ENCODE data around the gene MRC2. TPM values are rescaled to one million over a fixed set of nuclear protein-coding genes. Genes with fewer than 3 reads are reported as not detected.

The MRC2 gene
- polyA plus RNA-seq, 3 donors from 2014 or later, result not detected

DNA sequence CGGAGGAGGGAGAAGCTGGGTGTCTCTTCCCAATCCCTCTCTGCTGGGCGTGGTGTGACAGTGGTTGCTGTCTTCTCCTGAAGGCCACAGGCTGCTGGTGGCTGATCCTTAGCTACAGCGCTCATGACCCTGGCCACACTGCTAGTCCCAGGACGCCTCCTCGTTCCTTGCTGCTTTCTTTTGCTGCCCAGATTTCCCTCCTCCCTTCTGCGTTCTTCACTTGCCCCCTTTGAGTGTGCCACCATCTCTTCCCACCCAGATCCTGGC is 90.1 kb downstream of the MRC2 start:
- H3K9me3 Mint-ChIP-seq, result no peaks in the 10 kb centered on the region
- H3K4me3 Mint-ChIP-seq, result no peak overlapping the region
- peak overlapping the region in 4 of 6 donors; percentile 53 to 73 (median 64) for H3K27ac Mint-ChIP-seq
- peaks cover 0 to 4% (median 0%) of the 10 kb centered on the region in 3 donors for H3K27me3 Mint-ChIP-seq (ENCODE audit: low read depth in 3 of 3)
- no peaks in the 10 kb centered on the region for H3K36me3 Mint-ChIP-seq
- no peak for DNase-seq
- H3K4me1 Mint-ChIP-seq, result peaks cover 31 to 34% of the 10 kb centered on the region in 2 donors

DNA sequence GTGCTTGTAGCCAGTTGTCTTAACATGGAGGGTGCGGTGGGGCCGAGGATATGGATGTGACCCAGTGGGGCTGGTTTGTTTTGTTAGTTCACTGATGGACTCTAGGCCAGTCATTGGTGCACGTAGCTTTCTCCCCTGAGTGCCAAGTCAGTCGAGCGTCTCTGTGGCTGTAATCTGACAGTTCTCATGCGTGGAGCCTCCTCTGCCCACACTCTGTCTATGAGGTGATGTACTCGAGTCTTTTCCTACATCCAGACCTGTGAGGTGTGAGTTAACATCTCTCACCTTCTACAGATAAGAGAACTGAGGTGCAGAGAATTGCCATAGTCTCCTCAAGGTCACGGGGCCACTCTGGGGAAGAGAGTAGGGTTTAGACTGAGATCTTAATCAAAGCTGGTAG is 90.4 kb downstream of the MRC2 start:
- no peak for DNase-seq
- peak overlapping the region in 4 of 6 donors; percentile 53 to 73 (median 64) for H3K27ac Mint-ChIP-seq
- H3K27me3 Mint-ChIP-seq (ENCODE audit: low read depth in 3 of 3), result peaks cover 0 to 4% (median 0%) of the 10 kb centered on the region in 3 donors
- no peaks in the 10 kb centered on the region for H3K36me3 Mint-ChIP-seq
- peaks cover 31 to 35% of the 10 kb centered on the region in 2 donors for H3K4me1 Mint-ChIP-seq
- no peaks in the 10 kb centered on the region for H3K9me3 Mint-ChIP-seq
- H3K4me3 Mint-ChIP-seq, result peak overlapping the region in 2 of 5 donors; percentile 2 to 3

DNA sequence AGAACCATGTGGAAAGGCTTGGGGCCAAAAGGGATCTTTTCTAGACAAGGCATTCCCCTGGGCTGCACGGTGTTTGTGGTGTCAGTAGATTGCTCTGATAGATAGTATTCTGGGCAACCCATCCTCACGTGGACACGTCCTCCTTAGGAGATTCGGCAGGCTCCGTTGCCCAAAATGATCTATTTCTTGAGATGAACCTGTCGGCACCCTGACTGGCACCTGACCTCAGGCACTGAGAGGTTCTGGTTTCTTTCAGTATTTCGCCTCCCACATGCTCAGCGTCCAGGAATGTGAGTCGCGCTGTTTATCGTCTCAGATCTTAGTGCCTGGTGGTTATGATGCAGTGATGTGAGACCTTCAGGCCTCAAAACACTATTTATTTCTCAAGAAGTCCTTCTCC is 91.0 kb downstream of the MRC2 start:
- no peaks in the 10 kb centered on the region for H3K9me3 Mint-ChIP-seq
- peaks cover 0 to 4% (median 0%) of the 10 kb centered on the region in 3 donors for H3K27me3 Mint-ChIP-seq (ENCODE audit: low read depth in 3 of 3)
- H3K4me1 Mint-ChIP-seq, result peaks cover 36 to 37% of the 10 kb centered on the region in 2 donors
- H3K36me3 Mint-ChIP-seq, result no peaks in the 10 kb centered on the region
- peak overlapping the region; percentile 2 to 20 (median 7) for H3K4me3 Mint-ChIP-seq
- H3K27ac Mint-ChIP-seq, result peak overlapping the region; percentile 1 to 73 (median 44)
- no peak for DNase-seq

DNA sequence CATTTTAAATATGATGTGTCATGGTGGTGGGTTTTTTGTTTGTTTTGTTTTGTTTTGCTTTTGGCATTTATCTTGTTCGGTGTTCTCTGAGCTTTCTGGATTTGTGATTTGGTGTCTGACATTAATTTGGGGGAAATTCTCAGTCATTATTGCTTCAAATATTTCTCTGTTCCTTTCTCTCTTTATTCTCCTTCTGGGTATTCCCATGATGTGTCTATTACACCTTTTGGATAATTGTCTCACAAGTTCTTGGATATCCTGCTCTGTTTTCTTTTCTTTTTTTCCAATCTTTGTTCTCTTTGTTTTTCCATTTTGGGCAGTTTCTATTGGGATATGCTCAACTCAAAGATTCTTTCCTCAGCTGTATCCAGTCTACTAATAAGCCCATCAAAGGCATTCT is 92.1 kb downstream of the MRC2 start:
- H3K9me3 Mint-ChIP-seq, result no peaks in the 10 kb centered on the region
- H3K36me3 Mint-ChIP-seq, result no peaks in the 10 kb centered on the region
- H3K4me3 Mint-ChIP-seq, result peak overlapping the region in 1 of 5 donors; percentile 29
- H3K4me1 Mint-ChIP-seq, result peaks cover 48 to 49% of the 10 kb centered on the region in 2 donors
- DNase-seq, result no peak
- H3K27ac Mint-ChIP-seq, result peak overlapping the region in 5 of 6 donors; percentile 5 to 84 (median 63)
- H3K27me3 Mint-ChIP-seq (ENCODE audit: low read depth in 3 of 3), result peaks cover 0 to 4% (median under 1%) of the 10 kb centered on the region in 3 donors

DNA sequence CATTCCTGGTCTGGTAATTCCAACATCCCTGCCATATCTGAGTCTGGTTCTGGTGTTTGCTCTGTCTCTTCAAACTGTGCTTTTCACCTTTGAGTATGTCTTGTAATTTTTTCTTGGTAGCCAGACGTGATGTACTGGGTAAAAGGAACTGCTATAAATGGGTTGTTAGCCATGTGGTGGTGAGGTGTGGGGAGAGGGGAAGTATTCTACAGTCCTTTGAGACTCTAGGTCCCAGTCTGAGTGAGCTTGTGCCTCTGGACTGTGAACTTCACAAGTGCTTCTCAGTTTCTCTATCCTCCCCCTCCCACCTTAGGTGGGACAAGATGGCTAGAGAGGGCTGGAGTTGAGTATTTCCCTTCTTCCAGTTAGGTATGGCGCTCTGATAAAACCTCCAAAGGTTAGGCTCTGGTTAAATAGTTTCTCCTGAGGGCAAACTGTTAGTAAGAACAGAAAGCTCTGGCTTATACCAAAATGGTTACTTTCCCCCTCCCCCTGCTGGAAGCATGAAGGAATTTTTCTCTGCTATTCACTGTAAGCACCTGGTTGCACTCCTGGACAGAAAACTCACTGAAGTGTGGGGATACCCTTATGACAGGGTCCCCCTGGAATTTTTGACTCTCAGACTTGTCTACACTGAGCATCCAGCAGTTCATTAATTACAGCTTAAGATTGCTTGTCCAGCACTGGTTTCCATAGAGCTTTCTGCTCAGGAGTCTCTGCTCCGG is 92.8 kb downstream of the MRC2 start:
- peaks cover 55 to 56% of the 10 kb centered on the region in 2 donors for H3K4me1 Mint-ChIP-seq
- peak overlapping the region; percentile 46 to 84 (median 74) for H3K27ac Mint-ChIP-seq
- DNase-seq, result peak in 1 of 3 donors; percentile 23
- peak overlapping the region in 1 of 5 donors; percentile 5 for H3K4me3 Mint-ChIP-seq
- H3K9me3 Mint-ChIP-seq, result no peaks in the 10 kb centered on the region
- no peaks in the 10 kb centered on the region for H3K36me3 Mint-ChIP-seq
- H3K27me3 Mint-ChIP-seq (ENCODE audit: low read depth in 3 of 3), result peaks cover 0 to 6% (median 5%) of the 10 kb centered on the region in 3 donors

DNA sequence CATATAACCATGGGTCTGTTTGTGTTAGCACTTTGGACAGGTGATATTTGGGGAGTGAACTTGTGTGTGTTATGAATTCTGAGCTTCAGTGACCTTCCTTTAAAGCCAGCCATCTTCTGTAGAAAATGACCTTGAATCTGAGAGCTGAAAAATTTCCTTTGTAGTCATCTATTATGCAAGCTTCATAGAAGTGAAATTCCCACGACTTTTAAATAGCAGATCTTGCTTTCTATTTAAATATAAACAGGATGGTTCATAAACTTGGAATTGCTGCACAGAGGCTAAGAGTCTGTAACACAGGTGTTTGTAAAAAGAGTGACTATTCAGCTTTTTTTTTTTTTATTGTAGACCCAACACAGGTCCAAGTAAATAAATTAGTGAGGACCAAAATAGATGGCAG is 95.2 kb downstream of the MRC2 start:
- Mint-ChIP-seq H3K4me1 (peaks cover 68% of the 10 kb centered on the region in 2 donors), H3K9me3 (no peaks in the 10 kb centered on the region), H3K27me3 (ENCODE audit: low read depth in 3 of 3) (peaks cover 0 to 5% (median 3%) of the 10 kb centered on the region in 3 donors), H3K27ac (peak overlapping the region; percentile 62 to 99 (median 84)), H3K36me3 (peaks cover 0 to 3% (median 0%) of the 10 kb centered on the region in 3 donors), H3K4me3 (no peak overlapping the region)
- DNase-seq, result no peak

DNA sequence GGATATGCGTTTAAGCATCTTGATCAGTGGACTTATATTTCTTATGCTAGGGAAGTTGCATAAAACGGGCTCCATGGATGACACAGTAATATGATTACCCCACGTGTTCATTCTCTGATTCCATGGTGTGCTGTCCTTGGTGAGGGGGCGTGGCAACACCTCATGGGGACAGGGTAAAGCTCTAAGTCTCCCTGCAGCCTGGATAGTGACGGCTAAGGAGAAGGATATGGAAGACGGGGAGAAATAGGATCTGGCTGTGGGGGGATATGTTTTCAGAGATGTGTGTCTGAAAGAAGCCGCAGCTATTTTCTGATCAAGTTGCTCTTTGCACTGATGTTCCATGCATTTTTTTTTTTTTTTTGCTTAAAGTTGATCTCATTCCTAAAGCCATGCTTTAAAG is 96.4 kb downstream of the MRC2 start:
- Mint-ChIP-seq H3K36me3 (peaks cover 0 to 4% (median 0%) of the 10 kb centered on the region in 3 donors), H3K9me3 (no peaks in the 10 kb centered on the region), H3K4me3 (peak overlapping the region; percentile 81 to 90 (median 85)), H3K27me3 (ENCODE audit: low read depth in 3 of 3) (peaks cover 0 to 5% (median 3%) of the 10 kb centered on the region in 3 donors), H3K27ac (peak overlapping the region; percentile 95 to 99 (median 98)), H3K4me1 (peaks cover 56 to 57% of the 10 kb centered on the region in 2 donors)
- DNase-seq, result no peak

DNA sequence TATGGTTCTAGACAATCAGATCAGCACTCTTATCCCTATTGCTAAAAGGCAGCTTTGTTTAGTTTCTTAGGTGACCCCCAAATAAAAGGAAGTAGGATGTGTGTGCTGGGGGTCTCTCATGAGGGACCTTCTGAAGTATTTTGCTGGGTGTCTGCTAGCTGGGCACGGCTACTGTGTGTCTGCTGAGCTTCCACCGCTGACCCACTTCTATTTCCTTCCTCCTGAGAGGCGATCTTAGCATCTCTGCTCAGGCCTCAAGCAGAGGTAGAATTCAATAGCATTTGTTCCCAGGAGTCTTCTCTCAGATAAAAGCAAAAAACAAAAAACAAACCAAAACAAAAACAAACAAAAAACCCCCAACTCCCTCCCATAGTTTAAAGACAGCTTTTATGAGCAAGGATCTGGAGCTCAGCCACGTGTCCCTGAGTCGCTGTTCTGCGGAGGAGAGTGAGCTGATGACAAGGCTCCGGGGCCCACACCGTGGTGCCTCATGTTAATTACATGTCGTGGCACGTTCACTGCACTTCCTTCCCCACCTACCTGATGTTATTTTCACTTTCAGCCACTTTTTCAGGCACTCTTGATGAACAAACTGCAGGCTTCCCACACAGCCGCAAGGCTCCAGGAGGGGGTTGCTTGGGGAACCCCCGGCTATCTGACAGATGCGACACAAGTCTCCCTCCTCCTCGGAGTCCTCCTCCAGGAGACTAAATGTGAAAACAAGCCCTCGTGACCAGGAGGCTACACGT is 97.1 kb downstream of the MRC2 start:
- Mint-ChIP-seq H3K27me3 (ENCODE audit: low read depth in 3 of 3) (peaks cover 0 to 5% (median 3%) of the 10 kb centered on the region in 3 donors), H3K4me1 (peaks cover 51 to 52% of the 10 kb centered on the region in 2 donors), H3K9me3 (no peaks in the 10 kb centered on the region), H3K27ac (peak overlapping the region; percentile 95 to 99 (median 98)), H3K36me3 (peaks cover 0 to 4% (median 0%) of the 10 kb centered on the region in 3 donors), H3K4me3 (peak overlapping the region; percentile 81 to 90 (median 85))
- peak; percentile 78 to 81 (median 79) for DNase-seq

DNA sequence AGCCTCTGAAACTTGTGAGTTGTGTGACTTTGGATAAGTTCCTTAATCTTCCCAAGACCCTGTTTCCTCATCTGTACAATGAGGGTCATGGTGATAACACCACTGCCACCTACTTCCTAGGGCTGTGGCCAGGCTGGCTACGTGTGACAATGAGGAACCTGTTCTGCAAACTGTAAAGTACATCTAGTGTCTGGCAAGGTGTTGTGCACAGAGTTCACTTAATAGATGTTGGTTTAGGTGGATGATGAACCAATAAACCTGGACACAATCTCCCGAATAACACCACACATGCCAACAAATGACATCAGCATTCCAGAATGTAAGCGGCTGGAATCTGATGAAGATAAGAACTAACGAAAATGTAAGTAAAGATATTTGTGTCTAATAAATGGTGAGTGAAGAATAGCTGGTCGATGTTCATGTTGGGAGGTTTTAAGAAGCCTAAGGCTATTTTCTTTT is 98.3 kb downstream of the MRC2 start:
- H3K4me3 Mint-ChIP-seq, result peak overlapping the region; percentile 11 to 85 (median 26)
- H3K4me1 Mint-ChIP-seq, result peaks cover 41 to 42% of the 10 kb centered on the region in 2 donors
- H3K27me3 Mint-ChIP-seq (ENCODE audit: low read depth in 3 of 3), result peaks cover 0 to 5% (median 3%) of the 10 kb centered on the region in 3 donors
- peak overlapping the region; percentile 95 to 99 (median 98) for H3K27ac Mint-ChIP-seq
- peaks cover 0 to 4% (median 0%) of the 10 kb centered on the region in 3 donors for H3K36me3 Mint-ChIP-seq
- H3K9me3 Mint-ChIP-seq, result no peaks in the 10 kb centered on the region
- DNase-seq, result no peak

DNA sequence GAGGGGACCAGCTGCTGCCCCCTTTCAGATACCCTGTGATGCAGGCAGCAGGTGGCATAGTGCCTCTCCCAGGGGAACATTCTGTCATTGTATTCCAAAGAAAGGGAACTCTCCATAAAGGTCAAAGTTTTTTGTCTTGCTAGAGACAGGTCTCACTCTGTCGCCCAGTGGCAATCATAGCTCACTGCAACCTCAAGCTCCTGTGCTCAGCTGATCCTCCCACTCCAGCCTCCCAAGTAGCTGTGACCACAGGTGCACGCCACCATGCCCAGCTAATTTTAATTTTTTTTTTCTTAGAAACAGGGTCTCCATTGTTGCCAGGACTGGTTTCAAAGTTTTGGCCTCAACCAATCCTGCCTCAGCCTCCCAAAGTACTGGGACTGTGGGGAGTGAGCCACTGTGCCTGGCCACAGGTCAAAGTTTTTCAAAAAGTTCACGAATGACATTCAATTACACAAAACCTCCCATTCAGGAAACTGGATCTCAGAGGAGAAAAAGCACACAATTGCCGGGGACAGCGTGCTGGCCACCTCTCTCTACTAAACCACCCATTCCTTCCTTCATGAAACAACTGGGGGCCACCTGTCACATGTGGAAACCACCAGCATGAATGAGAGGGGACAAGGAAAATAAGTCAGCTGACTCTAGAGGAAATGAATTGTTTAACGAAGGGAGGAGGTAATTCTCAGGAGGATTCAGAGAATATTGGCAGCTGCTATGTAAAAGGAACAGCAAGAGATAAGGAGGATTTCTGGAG is 100.6 kb downstream of the MRC2 start:
- DNase-seq, result no peak
- H3K9me3 Mint-ChIP-seq, result no peaks in the 10 kb centered on the region
- H3K4me1 Mint-ChIP-seq, result peaks cover 35 to 39% of the 10 kb centered on the region in 2 donors
- peaks cover 0 to 4% (median 0%) of the 10 kb centered on the region in 3 donors for H3K36me3 Mint-ChIP-seq
- peak overlapping the region in 1 of 6 donors; percentile 22 for H3K27ac Mint-ChIP-seq
- H3K4me3 Mint-ChIP-seq, result no peak overlapping the region
- peaks cover 0 to 5% (median 4%) of the 10 kb centered on the region in 3 donors for H3K27me3 Mint-ChIP-seq (ENCODE audit: low read depth in 3 of 3)

DNA sequence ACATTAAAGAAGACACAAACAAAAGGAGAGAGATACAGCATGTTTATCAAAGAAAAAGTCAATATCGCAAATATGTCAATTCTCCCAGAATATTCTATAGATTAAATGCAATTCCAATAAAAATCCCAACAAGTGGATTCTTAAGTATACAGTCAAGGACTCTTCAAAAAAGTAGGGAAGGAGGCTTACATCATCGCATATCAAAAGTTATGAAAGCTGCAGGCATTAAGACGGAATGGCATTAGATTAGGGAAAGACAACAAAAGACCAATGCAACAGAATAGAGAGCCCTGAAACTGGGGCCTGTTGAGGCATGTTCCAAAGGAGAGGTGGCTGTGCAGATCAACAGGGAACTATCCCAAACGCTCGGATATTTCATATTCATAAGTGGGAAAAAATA is 104.7 kb downstream of the MRC2 start:
- no peak for DNase-seq
- Mint-ChIP-seq H3K9me3 (no peaks in the 10 kb centered on the region), H3K27me3 (ENCODE audit: low read depth in 3 of 3) (peaks cover 0 to 3% (median 2%) of the 10 kb centered on the region in 3 donors)

DNA sequence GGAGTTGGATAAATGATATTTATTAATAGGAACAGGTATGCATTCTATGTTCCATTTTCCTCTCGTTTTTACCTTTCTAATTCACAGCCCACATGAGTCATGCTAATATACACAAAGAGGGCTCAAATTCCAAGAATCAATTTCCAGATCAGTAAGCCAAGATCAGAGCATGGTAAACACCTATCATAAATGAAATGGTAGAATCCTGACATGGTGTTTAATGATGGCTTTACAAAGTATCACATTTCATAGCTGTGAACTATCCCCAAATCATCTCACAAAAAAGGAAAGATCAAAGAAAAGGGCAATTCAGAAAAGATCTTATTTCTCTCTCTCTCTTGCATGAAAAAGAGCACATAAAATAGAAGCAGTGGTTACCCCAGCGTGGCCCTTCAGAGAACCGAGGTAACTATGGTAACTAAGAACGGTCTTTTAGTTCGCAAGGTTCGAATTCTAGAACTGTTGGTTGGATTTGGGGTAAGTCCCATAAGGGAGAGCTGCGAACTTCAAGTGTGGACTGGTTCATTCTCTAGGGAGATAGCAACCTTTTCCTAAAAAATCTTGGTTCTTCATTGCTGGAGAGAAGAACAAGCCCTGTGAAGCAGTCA is 107.7 kb downstream of the MRC2 start:
- no peaks in the 10 kb centered on the region for H3K4me1 Mint-ChIP-seq
- no peak overlapping the region for H3K4me3 Mint-ChIP-seq

More for the DNA sequence above, 104.7 kb downstream of the MRC2 start:
- H3K27ac Mint-ChIP-seq, result no peak overlapping the region
- peaks cover 0 to 4% (median 0%) of the 10 kb centered on the region in 3 donors for H3K36me3 Mint-ChIP-seq
- H3K4me3 Mint-ChIP-seq, result no peak overlapping the region
- H3K4me1 Mint-ChIP-seq, result peaks cover 0 to 4% of the 10 kb centered on the region in 2 donors

DNA sequence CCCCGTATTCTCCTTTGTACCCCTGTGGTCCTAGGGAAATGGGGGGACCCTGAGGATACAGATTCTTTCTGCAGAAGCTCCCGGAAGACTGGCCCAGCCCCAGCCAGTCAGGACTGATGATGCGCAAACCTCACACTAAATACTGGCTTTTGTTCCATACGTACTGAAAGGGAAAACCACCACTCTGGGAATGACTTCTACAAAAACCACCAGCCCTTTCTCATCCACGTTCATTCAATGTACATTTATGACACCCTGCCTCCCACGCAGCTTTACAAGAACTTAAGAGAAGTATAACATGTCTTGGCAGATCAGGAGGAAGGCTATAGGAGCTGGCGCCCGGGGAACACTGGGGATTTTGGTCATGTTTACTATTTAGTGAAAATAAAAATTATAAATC is 110.0 kb downstream of the MRC2 start:
- Mint-ChIP-seq H3K36me3 (no peaks in the 10 kb centered on the region), H3K4me3 (no peak overlapping the region), H3K27me3 (ENCODE audit: low read depth in 3 of 3) (peaks cover 0 to 2% (median 1%) of the 10 kb centered on the region in 3 donors), H3K4me1 (no peaks in the 10 kb centered on the region), H3K9me3 (no peaks in the 10 kb centered on the region), H3K27ac (no peak overlapping the region)
- no peak for DNase-seq

More for the DNA sequence above, 107.7 kb downstream of the MRC2 start:
- no peaks in the 10 kb centered on the region for H3K36me3 Mint-ChIP-seq
- no peak overlapping the region for H3K27ac Mint-ChIP-seq
- no peak for DNase-seq
- H3K27me3 Mint-ChIP-seq (ENCODE audit: low read depth in 3 of 3), result peaks cover 0 to 3% (median 2%) of the 10 kb centered on the region in 3 donors
- no peaks in the 10 kb centered on the region for H3K9me3 Mint-ChIP-seq

Measured in immature natural killer cell (primary cell).